ENCODE measurements around the gene PTPRM. TPM values are rescaled to one million over a fixed set of nuclear protein-coding genes. Genes with fewer than 3 reads are reported as not detected.

Gene PTPRM
- total and polyA plus RNA-seq, 4 donors: 9.2 to 23.0 (median 12.7) TPM

GRCh38 chr18:8365528-8365927 lies 798.4 kb downstream of the PTPRM start:
- H3K4me1 ChIP-seq (ENCODE audit: control insufficient read depth in 4 of 4, insufficient read depth in 4 of 4, low read length in 3 of 4): peaks cover 0 to 5% (median 0%) of the 10 kb centered on the region in 4 donors
- H3K9ac ChIP-seq (ENCODE audit: low read depth in 1 of 2, low read length in 2 of 2): no peak overlapping the region
- 92% methylated on average over 2 of the region's 2 CpGs for WGBS
- TF ChIP-seq HNF4A (conservative IDR thresholded peaks at IDR 0.05): no peak
- no peak for TF ChIP-seq YY1 (IDR thresholded peaks at IDR 0.05)
- no peak for TF ChIP-seq FOXA2 (IDR thresholded peaks at IDR 0.05)
- no peak for TF ChIP-seq TAF1 (conservative IDR thresholded peaks at IDR 0.05)
- no peak for TF ChIP-seq SP1 (IDR thresholded peaks at IDR 0.05)
- TF ChIP-seq JUND (IDR thresholded peaks at IDR 0.05): no peak
- TF ChIP-seq ATF3 (IDR thresholded peaks at IDR 0.05): no peak
- TF ChIP-seq HNF4G (IDR thresholded peaks at IDR 0.05): no peak
- no peak for TF ChIP-seq RXRA (IDR thresholded peaks at IDR 0.05)
- no peak for TF ChIP-seq ZBTB33 (IDR thresholded peaks at IDR 0.05)
- no peak for TF ChIP-seq CTCF (IDR thresholded peaks at IDR 0.05; ENCODE audit: low read depth, low read length, missing input control)
- TF ChIP-seq GABPA (IDR thresholded peaks at IDR 0.05 in 1 of 2, conservative IDR thresholded peaks at IDR 0.05 in 1 of 2): no peak
- TF ChIP-seq NR2F2 (IDR thresholded peaks at IDR 0.05): no peak
- TF ChIP-seq EGR1 (IDR thresholded peaks at IDR 0.05; ENCODE audit: low read depth in 2 of 2): no peak
- no peak for TF ChIP-seq MAX (IDR thresholded peaks at IDR 0.05)
- no peak overlapping the region for H3K27ac ChIP-seq (ENCODE audit: low read depth in 1 of 2, low read length in 2 of 2)
- H3K9me3 ChIP-seq (ENCODE audit: control insufficient read depth in 4 of 4, low read length in 3 of 4): no peaks in the 10 kb centered on the region
- no peaks in the 10 kb centered on the region for H3K27me3 ChIP-seq (ENCODE audit: control insufficient read depth in 4 of 4, insufficient read depth in 4 of 4, low read length in 3 of 4)
- no peak overlapping the region for H3K4me3 ChIP-seq (ENCODE audit: low read depth in 1 of 3, low read length in 3 of 3)
- DNase-seq (ENCODE audit: low spot score): no peak
- no peaks in the 10 kb centered on the region for H3K36me3 ChIP-seq (ENCODE audit: control insufficient read depth in 4 of 4, insufficient read depth in 3 of 4, low read depth in 1 of 4, low read length in 3 of 4)

- Histone ChIP-seq H3K27ac (ENCODE audit: low read depth in 1 of 2, low read length in 2 of 2) (no peak overlapping the region), H3K9ac (ENCODE audit: low read depth in 1 of 2, low read length in 2 of 2) (no peak overlapping the region), H3K36me3 (ENCODE audit: control insufficient read depth in 4 of 4, insufficient read depth in 3 of 4, low read depth in 1 of 4, low read length in 3 of 4) (no peaks in the 10 kb centered on the region), H3K4me3 (ENCODE audit: low read depth in 1 of 3, low read length in 3 of 3) (no peak overlapping the region), H3K27me3 (ENCODE audit: control insufficient read depth in 4 of 4, insufficient read depth in 4 of 4, low read length in 3 of 4) (no peaks in the 10 kb centered on the region), H3K9me3 (ENCODE audit: control insufficient read depth in 4 of 4, low read length in 3 of 4) (no peaks in the 10 kb centered on the region), H3K4me1 (ENCODE audit: control insufficient read depth in 4 of 4, insufficient read depth in 4 of 4, low read length in 3 of 4) (peaks cover 0 to 5% (median 0%) of the 10 kb centered on the region in 4 donors)
- no peak for DNase-seq (ENCODE audit: low spot score)
- whole genome bisulfite sequencing: 92% methylated on average over 5 of the region's 5 CpGs
- TF ChIP-seq GABPA (IDR thresholded peaks at IDR 0.05 in 1 of 2, conservative IDR thresholded peaks at IDR 0.05 in 1 of 2) (no peak), JUND (IDR thresholded peaks at IDR 0.05) (no peak), MAX (IDR thresholded peaks at IDR 0.05) (no peak), TAF1 (conservative IDR thresholded peaks at IDR 0.05) (no peak), YY1 (IDR thresholded peaks at IDR 0.05) (no peak), FOXA1 (IDR thresholded peaks at IDR 0.05) (no peak), EGR1 (IDR thresholded peaks at IDR 0.05; ENCODE audit: low read depth in 2 of 2) (no peak), RXRA (IDR thresholded peaks at IDR 0.05) (no peak), NR2F2 (IDR thresholded peaks at IDR 0.05) (no peak), HNF4A (conservative IDR thresholded peaks at IDR 0.05) (no peak), FOXA2 (IDR thresholded peaks at IDR 0.05) (no peak), ZBTB33 (IDR thresholded peaks at IDR 0.05) (no peak), HNF4G (IDR thresholded peaks at IDR 0.05) (no peak), ATF3 (IDR thresholded peaks at IDR 0.05) (no peak), RAD21 (IDR thresholded peaks at IDR 0.05) (no peak)
These were observed 799.0 kb downstream of the PTPRM start for GRCh38 chr18:8366070-8366469.
